ENCODE data around the gene YWHAG.

DNA sequence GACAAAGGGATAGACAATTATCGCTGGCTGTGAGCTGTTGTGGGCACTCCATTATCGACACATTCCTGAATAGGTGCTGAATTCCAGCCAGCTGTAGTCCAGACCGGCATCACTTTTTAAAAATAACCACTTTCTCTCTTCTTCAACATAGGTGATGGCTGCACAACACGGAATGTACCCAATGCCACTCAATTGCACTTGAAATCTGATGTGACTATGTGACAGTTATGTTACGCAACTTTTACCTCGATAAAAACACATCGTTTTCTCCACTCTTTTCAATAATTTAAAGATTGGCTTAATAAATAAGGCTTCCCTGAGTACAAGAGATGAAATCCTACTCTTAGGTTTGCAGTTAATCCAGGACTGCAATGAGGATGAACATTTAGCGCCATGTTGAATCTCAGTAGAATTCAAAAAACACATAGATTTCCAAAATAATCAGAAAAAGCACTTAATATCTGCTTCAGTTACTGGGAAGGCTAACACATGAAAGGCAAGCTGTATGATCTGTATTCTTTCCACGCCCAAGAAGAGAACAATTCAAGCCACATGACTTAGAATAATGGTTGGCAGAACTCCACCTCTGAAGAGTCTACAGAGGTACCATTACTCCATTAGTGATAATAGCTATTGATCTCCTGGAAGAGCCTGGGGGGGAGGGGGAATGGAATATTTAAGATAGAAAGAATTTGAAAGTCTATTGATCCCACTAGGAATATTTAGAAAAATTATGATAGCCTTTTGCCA, 3.6 kb downstream of the YWHAG start:
- TF ChIP-seq, protein P1, sequence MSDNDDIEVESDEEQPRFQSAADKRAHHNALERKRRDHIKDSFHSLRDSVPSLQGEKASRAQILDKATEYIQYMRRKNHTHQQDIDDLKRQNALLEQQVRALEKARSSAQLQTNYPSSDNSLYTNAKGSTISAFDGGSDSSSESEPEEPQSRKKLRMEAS (IDR thresholded peaks at IDR 0.05; ENCODE audit: low read depth) = no peak
- TF ChIP-seq TAF1 (IDR thresholded peaks at IDR 0.05; ENCODE audit: borderline replicate concordance, low read depth, low read length) = no peak
- TF ChIP-seq YY1 (IDR thresholded peaks at IDR 0.05; ENCODE audit: low read depth) = no peak
- TF ChIP-seq CTCF (IDR thresholded peaks at IDR 0.05) = no peak
- no peak for TF ChIP-seq NRF1 (IDR thresholded peaks at IDR 0.05; ENCODE audit: low read depth, low read length)
- TF ChIP-seq REST (IDR thresholded peaks at IDR 0.05; ENCODE audit: low read depth, low read length) = no peak
- no peak for TF ChIP-seq CHD2 (IDR thresholded peaks at IDR 0.05; ENCODE audit: low read length, partially characterized antibody)
- no peak for TF ChIP-seq NFIC (IDR thresholded peaks at IDR 0.05; ENCODE audit: borderline replicate concordance)
- TF ChIP-seq MXI1 (IDR thresholded peaks at IDR 0.05; ENCODE audit: low read depth, low read length) = no peak
- no peak for TF ChIP-seq RAD21 (IDR thresholded peaks at IDR 0.05; ENCODE audit: low read length)
- no peak for TF ChIP-seq GABPA (IDR thresholded peaks at IDR 0.05; ENCODE audit: low read depth)
- no peak; the same call in 1 of the 2 replicates for TF ChIP-seq POLR2AphosphoS5 (IDR thresholded peaks at IDR 0.05; ENCODE audit: low read depth, low read length)
- no peak for TF ChIP-seq EZH2phosphoT487 (IDR thresholded peaks at IDR 0.05; ENCODE audit: borderline replicate concordance, low read depth)
- TF ChIP-seq ELF1 (IDR thresholded peaks at IDR 0.05) = no peak

Data from SK-N-SH (cell line).